ENCODE measurements around the gene EXD1.

EXD1 gene

DNA sequence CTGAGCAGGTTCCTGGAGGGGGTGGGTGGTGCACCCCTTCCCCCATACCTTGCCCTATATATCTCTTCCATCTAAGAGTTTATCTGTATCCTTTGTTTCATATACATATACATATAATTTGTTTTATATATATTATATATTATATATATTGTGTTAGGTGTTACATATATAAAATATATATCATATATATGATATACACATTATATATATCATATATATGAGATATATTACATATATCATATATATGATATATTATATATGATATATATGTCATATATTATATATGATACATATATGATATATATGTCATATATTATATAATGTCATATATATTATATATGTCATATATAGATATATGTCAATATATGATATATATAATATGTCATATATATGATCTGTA, 31.1 kb downstream of the EXD1 start:
- Histone ChIP-seq H2AK5ac (ENCODE audit: low read length) (no peak overlapping the region), H3K23ac (ENCODE audit: low read length) (no peak overlapping the region), H3K27me3 (ENCODE audit: insufficient read depth, low read length, poor library complexity) (no peaks in the 10 kb centered on the region), H3K9ac (ENCODE audit: low read length) (no peak overlapping the region), H4K5ac (ENCODE audit: low read length) (no peak overlapping the region), H2BK15ac (replicated peaks; ENCODE audit: low read depth) (no peak overlapping the region), H2BK120ac (ENCODE audit: low read depth, low read length) (no peak overlapping the region), H3K27ac (ENCODE audit: low read depth, low read length) (no peak overlapping the region), H3K18ac (ENCODE audit: low read length) (no peak overlapping the region), H4K8ac (ENCODE audit: low read depth, low read length) (no peak overlapping the region), H3K4me1 (ENCODE audit: control insufficient read depth, low read depth, low read length) (no peaks in the 10 kb centered on the region), H3K79me1 (ENCODE audit: low read length) (no peaks in the 10 kb centered on the region), H3K4me3 (ENCODE audit: low read length) (no peak overlapping the region), H3K4ac (ENCODE audit: low read depth, low read length) (no peak overlapping the region), H3K79me2 (ENCODE audit: control insufficient read depth, insufficient read depth, low read length) (no peaks in the 10 kb centered on the region), H3K36me3 (ENCODE audit: control insufficient read depth, insufficient read depth, low read length) (no peaks in the 10 kb centered on the region), H3K56ac (ENCODE audit: low read length) (no peak overlapping the region), H3K4me2 (ENCODE audit: low read length) (no peak overlapping the region), H2BK5ac (ENCODE audit: low read length) (no peak overlapping the region)
- no peak for DNase-seq

DNA sequence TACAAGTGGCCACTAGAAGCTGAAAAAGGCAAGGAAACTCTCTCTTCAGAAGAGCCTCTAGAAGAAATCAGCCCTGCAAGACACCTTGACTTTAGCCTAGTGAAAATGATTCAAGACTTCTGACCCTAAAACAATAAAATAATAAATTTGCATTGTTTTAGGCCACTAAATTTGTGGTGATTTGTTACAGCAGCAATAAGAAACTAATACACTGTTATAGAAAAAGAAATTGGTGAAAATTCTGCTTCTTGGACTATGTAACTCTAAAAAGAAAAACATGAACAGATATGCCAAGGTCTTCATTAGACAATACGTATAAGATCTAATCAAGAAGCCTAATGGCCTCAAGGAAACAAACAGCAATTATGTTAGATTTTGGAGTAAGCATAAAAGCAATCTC, 36.1 kb downstream of the EXD1 start:
- H2BK15ac ChIP-seq (replicated peaks; ENCODE audit: low read depth) = no peak overlapping the region
- no peak overlapping the region for H3K4ac ChIP-seq (ENCODE audit: low read depth, low read length)
- no peak overlapping the region for H3K4me3 ChIP-seq (ENCODE audit: low read length)
- no peak overlapping the region for H3K4me2 ChIP-seq (ENCODE audit: low read length)
- no peaks in the 10 kb centered on the region for H3K36me3 ChIP-seq (ENCODE audit: control insufficient read depth, insufficient read depth, low read length)
- H3K18ac ChIP-seq (ENCODE audit: low read length) = no peak overlapping the region
- no peak overlapping the region for H3K23ac ChIP-seq (ENCODE audit: low read length)
- no peak overlapping the region for H3K56ac ChIP-seq (ENCODE audit: low read length)
- H3K27me3 ChIP-seq (ENCODE audit: insufficient read depth, low read length, poor library complexity) = no peaks in the 10 kb centered on the region
- WGBS (ENCODE audit: extremely low coverage, insufficient coverage, low lambda C conversion rate) = no CpG with 5 or more reads among the region's 1 CpG
- no peak overlapping the region for H2BK120ac ChIP-seq (ENCODE audit: low read depth, low read length)
- no peak overlapping the region for H4K8ac ChIP-seq (ENCODE audit: low read depth, low read length)
- H2BK5ac ChIP-seq (ENCODE audit: low read length) = no peak overlapping the region
- H3K4me1 ChIP-seq (ENCODE audit: control insufficient read depth, low read depth, low read length) = no peaks in the 10 kb centered on the region
- no peaks in the 10 kb centered on the region for H3K79me2 ChIP-seq (ENCODE audit: control insufficient read depth, insufficient read depth, low read length)
- no peak for DNase-seq
- no peaks in the 10 kb centered on the region for H3K79me1 ChIP-seq (ENCODE audit: low read length)
- no peak overlapping the region for H4K5ac ChIP-seq (ENCODE audit: low read length)
- H3K9ac ChIP-seq (ENCODE audit: low read length) = no peak overlapping the region
- H3K27ac ChIP-seq (ENCODE audit: low read depth, low read length) = no peak overlapping the region
- H2AK5ac ChIP-seq (ENCODE audit: low read length) = no peak overlapping the region

DNA sequence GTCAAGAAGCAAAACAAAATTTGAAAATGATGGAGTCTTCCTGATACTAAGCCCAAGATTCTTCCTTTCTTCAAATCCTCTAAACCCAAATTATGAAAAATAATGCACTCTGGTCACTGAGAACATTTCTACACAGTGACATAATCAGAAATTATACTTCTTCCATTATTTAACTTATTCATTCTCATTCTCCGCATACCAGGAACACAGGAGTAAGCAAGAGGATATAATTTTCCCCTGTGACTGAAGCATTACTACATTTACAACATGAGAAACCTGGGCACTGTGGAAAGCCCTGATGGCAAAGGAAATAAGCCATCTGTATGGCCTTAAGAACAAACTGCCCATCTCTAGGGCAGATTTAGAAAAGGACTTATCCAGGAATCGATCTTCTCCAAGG, 47.0 kb downstream of the EXD1 start:
- Histone ChIP-seq H3K4me2 (ENCODE audit: low read length) (no peak overlapping the region), H3K79me1 (ENCODE audit: low read length) (no peaks in the 10 kb centered on the region), H2BK120ac (ENCODE audit: low read depth, low read length) (no peak overlapping the region), H2BK15ac (replicated peaks; ENCODE audit: low read depth) (no peak overlapping the region), H3K9ac (ENCODE audit: low read length) (no peak overlapping the region), H3K4me1 (ENCODE audit: control insufficient read depth, low read depth, low read length) (no peaks in the 10 kb centered on the region), H3K79me2 (ENCODE audit: control insufficient read depth, insufficient read depth, low read length) (no peaks in the 10 kb centered on the region), H3K36me3 (ENCODE audit: control insufficient read depth, insufficient read depth, low read length) (no peaks in the 10 kb centered on the region), H3K27ac (ENCODE audit: low read depth, low read length) (no peak overlapping the region), H3K4ac (ENCODE audit: low read depth, low read length) (no peak overlapping the region), H3K27me3 (ENCODE audit: insufficient read depth, low read length, poor library complexity) (no peaks in the 10 kb centered on the region), H3K18ac (ENCODE audit: low read length) (no peak overlapping the region), H3K56ac (ENCODE audit: low read length) (no peak overlapping the region), H3K4me3 (ENCODE audit: low read length) (no peak overlapping the region), H2BK5ac (ENCODE audit: low read length) (no peak overlapping the region), H4K8ac (ENCODE audit: low read depth, low read length) (no peak overlapping the region), H4K5ac (ENCODE audit: low read length) (no peak overlapping the region), H3K23ac (ENCODE audit: low read length) (no peak overlapping the region), H2AK5ac (ENCODE audit: low read length) (no peak overlapping the region)
- DNase-seq = no peak
- WGBS (ENCODE audit: extremely low coverage, insufficient coverage, low lambda C conversion rate) = no CpG with 5 or more reads among the region's 2 CpGs

- H4K8ac ChIP-seq (ENCODE audit: low read depth, low read length) = no peak overlapping the region
- no peak overlapping the region for H4K5ac ChIP-seq (ENCODE audit: low read length)
- no peak overlapping the region for H2BK120ac ChIP-seq (ENCODE audit: low read depth, low read length)
- H3K79me2 ChIP-seq (ENCODE audit: control insufficient read depth, insufficient read depth, low read length) = no peaks in the 10 kb centered on the region
- H3K4me1 ChIP-seq (ENCODE audit: control insufficient read depth, low read depth, low read length) = no peaks in the 10 kb centered on the region
- no peak overlapping the region for H3K18ac ChIP-seq (ENCODE audit: low read length)
- H2BK15ac ChIP-seq (replicated peaks; ENCODE audit: low read depth) = no peak overlapping the region
- H3K4me3 ChIP-seq (ENCODE audit: low read length) = no peak overlapping the region
- H3K4me2 ChIP-seq (ENCODE audit: low read length) = no peak overlapping the region
- DNase-seq = no peak
- WGBS (ENCODE audit: extremely low coverage, insufficient coverage, low lambda C conversion rate) = no CpG with 5 or more reads among the region's 4 CpGs
- no peak overlapping the region for H3K56ac ChIP-seq (ENCODE audit: low read length)
- no peak overlapping the region for H3K4ac ChIP-seq (ENCODE audit: low read depth, low read length)
- no peak overlapping the region for H3K27ac ChIP-seq (ENCODE audit: low read depth, low read length)
- no peak overlapping the region for H2AK5ac ChIP-seq (ENCODE audit: low read length)
- H3K27me3 ChIP-seq (ENCODE audit: insufficient read depth, low read length, poor library complexity) = no peaks in the 10 kb centered on the region
- H2BK5ac ChIP-seq (ENCODE audit: low read length) = no peak overlapping the region
- H3K36me3 ChIP-seq (ENCODE audit: control insufficient read depth, insufficient read depth, low read length) = no peaks in the 10 kb centered on the region
- H3K9ac ChIP-seq (ENCODE audit: low read length) = no peak overlapping the region
- no peaks in the 10 kb centered on the region for H3K79me1 ChIP-seq (ENCODE audit: low read length)
- H3K23ac ChIP-seq (ENCODE audit: low read length) = no peak overlapping the region
Measured at GRCh38 chr15:41182266-41182665, 48.3 kb downstream of the EXD1 start.

DNA sequence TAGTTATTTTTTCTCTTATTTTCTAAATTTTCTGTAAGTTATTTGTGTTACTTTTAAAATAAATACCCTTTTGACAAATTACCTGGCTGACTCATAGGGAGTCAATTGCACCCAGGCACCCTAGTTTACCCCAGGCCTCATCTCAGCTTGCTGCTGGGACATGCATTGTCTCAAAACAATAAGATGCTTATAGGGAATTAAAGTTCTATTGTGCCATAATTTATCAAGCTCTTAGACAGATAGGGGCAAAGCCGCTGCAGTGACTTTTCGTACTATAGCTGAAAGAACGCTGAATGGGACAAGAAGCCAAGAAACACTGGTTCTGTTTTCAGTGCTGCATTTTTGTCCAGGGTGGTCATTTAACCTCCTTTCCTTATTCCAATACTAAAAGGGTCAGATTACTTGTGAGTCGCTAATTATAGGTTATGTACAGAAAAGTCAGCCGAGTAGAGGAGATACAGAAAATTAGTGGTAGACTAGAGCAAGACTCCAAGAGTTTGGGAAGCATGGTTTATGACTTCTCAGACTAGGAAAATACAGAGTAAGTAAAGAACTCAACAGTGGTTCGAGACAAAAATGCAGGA, 50.3 kb downstream of the EXD1 start:
- Histone ChIP-seq H2AK5ac (ENCODE audit: low read length) (no peak overlapping the region), H3K18ac (ENCODE audit: low read length) (no peak overlapping the region), H3K4ac (ENCODE audit: low read depth, low read length) (no peak overlapping the region), H3K4me2 (ENCODE audit: low read length) (no peak overlapping the region), H3K36me3 (ENCODE audit: control insufficient read depth, insufficient read depth, low read length) (no peaks in the 10 kb centered on the region), H3K79me1 (ENCODE audit: low read length) (no peaks in the 10 kb centered on the region), H4K8ac (ENCODE audit: low read depth, low read length) (no peak overlapping the region), H3K79me2 (ENCODE audit: control insufficient read depth, insufficient read depth, low read length) (no peaks in the 10 kb centered on the region), H3K27me3 (ENCODE audit: insufficient read depth, low read length, poor library complexity) (no peaks in the 10 kb centered on the region), H3K9ac (ENCODE audit: low read length) (no peak overlapping the region), H3K23ac (ENCODE audit: low read length) (no peak overlapping the region), H3K4me3 (ENCODE audit: low read length) (no peak overlapping the region), H3K56ac (ENCODE audit: low read length) (no peak overlapping the region), H3K27ac (ENCODE audit: low read depth, low read length) (no peak overlapping the region), H2BK5ac (ENCODE audit: low read length) (no peak overlapping the region), H2BK120ac (ENCODE audit: low read depth, low read length) (no peak overlapping the region), H2BK15ac (replicated peaks; ENCODE audit: low read depth) (no peak overlapping the region), H3K4me1 (ENCODE audit: control insufficient read depth, low read depth, low read length) (no peaks in the 10 kb centered on the region), H4K5ac (ENCODE audit: low read length) (no peak overlapping the region)
- no peak for DNase-seq
- WGBS (ENCODE audit: extremely low coverage, insufficient coverage, low lambda C conversion rate) = no CpG with 5 or more reads among the region's 6 CpGs

GRCh38 chr15:41169781-41170180, 60.8 kb downstream of the EXD1 start:
- H2BK15ac ChIP-seq (replicated peaks; ENCODE audit: low read depth) = no peak overlapping the region
- no peaks in the 10 kb centered on the region for H3K79me2 ChIP-seq (ENCODE audit: control insufficient read depth, insufficient read depth, low read length)
- no peak overlapping the region for H3K4me2 ChIP-seq (ENCODE audit: low read length)
- H3K56ac ChIP-seq (ENCODE audit: low read length) = no peak overlapping the region
- no peak overlapping the region for H3K4me3 ChIP-seq (ENCODE audit: low read length)
- H2BK120ac ChIP-seq (ENCODE audit: low read depth, low read length) = no peak overlapping the region
- H3K4me1 ChIP-seq (ENCODE audit: control insufficient read depth, low read depth, low read length) = no peaks in the 10 kb centered on the region
- no peak overlapping the region for H4K8ac ChIP-seq (ENCODE audit: low read depth, low read length)
- no peak overlapping the region for H3K23ac ChIP-seq (ENCODE audit: low read length)
- H3K27me3 ChIP-seq (ENCODE audit: insufficient read depth, low read length, poor library complexity) = no peaks in the 10 kb centered on the region
- no peaks in the 10 kb centered on the region for H3K79me1 ChIP-seq (ENCODE audit: low read length)
- H2BK5ac ChIP-seq (ENCODE audit: low read length) = no peak overlapping the region
- H3K27ac ChIP-seq (ENCODE audit: low read depth, low read length) = no peak overlapping the region
- H2AK5ac ChIP-seq (ENCODE audit: low read length) = no peak overlapping the region
- DNase-seq = no peak
- H3K9ac ChIP-seq (ENCODE audit: low read length) = no peak overlapping the region
- H3K36me3 ChIP-seq (ENCODE audit: control insufficient read depth, insufficient read depth, low read length) = no peaks in the 10 kb centered on the region
- WGBS (ENCODE audit: extremely low coverage, insufficient coverage, low lambda C conversion rate) = no CpG with 5 or more reads among the region's 4 CpGs
- H3K4ac ChIP-seq (ENCODE audit: low read depth, low read length) = no peak overlapping the region
- no peak overlapping the region for H4K5ac ChIP-seq (ENCODE audit: low read length)
- H3K18ac ChIP-seq (ENCODE audit: low read length) = no peak overlapping the region

Measured in mesendoderm (in vitro differentiated cells).